HPDE6-E6E7 (cell line): ENCODE measurements around the gene ABCA1.
"Not testable (repeated sequence)": the region's sequence is repeated elsewhere in the genome, so short reads cannot be mapped to it uniquely, and the experiment has no call there.

ENCODE experiments used
- DNase-seq: peaks from one replicate; pipeline ENCODE4 v3.0.0; 2011; ENCODE audit warnings: missing footprints; ENCODE audit errors: extremely low spot score

Gene ABCA1

GRCh38 chr9:104769029-104769428 is 158.9 kb downstream of the ABCA1 start:
- DNase-seq: not testable (repeated sequence)

- DNase-seq: no peak
Measured at GRCh38 chr9:104767507-104767906, 160.4 kb downstream of the ABCA1 start.

GRCh38 chr9:104766025-104766424 is 161.9 kb downstream of the ABCA1 start:
- no peak for DNase-seq

- no peak for DNase-seq
Measured at GRCh38 chr9:104765138-104765537, 162.8 kb downstream of the ABCA1 start.

GRCh38 chr9:104758974-104759373 is 169.0 kb downstream of the ABCA1 start:
- no peak for DNase-seq

GRCh38 chr9:104750185-104750767 is 177.7 kb downstream of the ABCA1 start:
- DNase-seq: no peak

- peak; percentile 22 for DNase-seq
Measured at GRCh38 chr9:104748359-104749031, 179.5 kb downstream of the ABCA1 start.

- peak; percentile 68 for DNase-seq
Measured at GRCh38 chr9:104747565-104748358, 180.2 kb downstream of the ABCA1 start, which contains the start of gene NIPSNAP3A. Gene NIPSNAP3A, plus strand, starts transcription at chr9:104747683. Its CDS starts 110 bp downstream, at chr9:104747793.

- DNase-seq: peak; percentile 7
Measured at GRCh38 chr9:104747245-104747564, 180.8 kb downstream of the ABCA1 start.

- no peak for DNase-seq
Measured at GRCh38 chr9:104746798-104747197, 181.2 kb downstream of the ABCA1 start.

GRCh38 chr9:104746285-104746684 is 181.7 kb downstream of the ABCA1 start:
- no peak for DNase-seq

GRCh38 chr9:104745852-104746251 is 182.1 kb downstream of the ABCA1 start:
- no peak for DNase-seq

GRCh38 chr9:104743376-104743985 is 184.5 kb downstream of the ABCA1 start:
- DNase-seq: peak; percentile 63

GRCh38 chr9:104740621-104741020 is 187.3 kb downstream of the ABCA1 start:
- DNase-seq: peak; percentile 11

- DNase-seq: no peak
Measured at GRCh38 chr9:104738452-104738851, 189.5 kb downstream of the ABCA1 start.
